ENCODE measurements around the gene ARHGEF28. TPM values are rescaled to one million over a fixed set of nuclear protein-coding genes. Genes with fewer than 3 reads are reported as not detected.

The ARHGEF28 gene
- total and polyA plus RNA-seq, 2 donors (not counting 1 experiment from before 2014, with no cell fraction given) = 2.3 to 34.3 TPM

- H3K27me3 ChIP-seq (ENCODE audit: control insufficient read depth, insufficient read depth, low read length) = no peaks in the 10 kb centered on the region
- no peaks in the 10 kb centered on the region for H4K20me1 ChIP-seq (ENCODE audit: control insufficient read depth, extremely low read depth, insufficient read depth, low read length)
- no peak overlapping the region for H3K9ac ChIP-seq (ENCODE audit: insufficient read depth, low read length)
- no peak overlapping the region for H3K4me3 ChIP-seq (replicated peaks in 1 of 4; ENCODE audit: control extremely low read depth in 1 of 4, insufficient read depth in 1 of 4, low read depth in 3 of 4, low read length in 4 of 4)
- DNase-seq (ENCODE audit: low read depth in 2 of 2) = peak; percentile 31 to 44
- TF ChIP-seq EZH2 (IDR thresholded peaks at IDR 0.05; ENCODE audit: low read length, missing control alignments) (no peak), CTCF (conservative IDR thresholded peaks at IDR 0.05 in 1 of 2, IDR thresholded peaks at IDR 0.05 in 1 of 2; ENCODE audit: low read depth in 1 of 2, low read length in 2 of 2) (no peak)
- H3K4me2 ChIP-seq (ENCODE audit: extremely low read depth, insufficient read depth, low read length) = no peak overlapping the region
- no peaks in the 10 kb centered on the region for H3K9me3 ChIP-seq (ENCODE audit: control insufficient read depth, insufficient read depth, low read depth, low read length)
- no peak overlapping the region for H3K27ac ChIP-seq (ENCODE audit: insufficient read depth, low read length)
- no peak overlapping the region for H2AFZ ChIP-seq (ENCODE audit: low read length)
- H3K79me2 ChIP-seq (ENCODE audit: control insufficient read depth, insufficient read depth, low read length) = no peaks in the 10 kb centered on the region
- no peaks in the 10 kb centered on the region for H3K4me1 ChIP-seq (ENCODE audit: control insufficient read depth, extremely low read depth, insufficient read depth, low read length)
- H3K36me3 ChIP-seq (ENCODE audit: control insufficient read depth, insufficient read depth, low read length) = no peaks in the 10 kb centered on the region
Observed at GRCh38 chr5:73853091-73853490, 227.1 kb downstream of the ARHGEF28 start.

GRCh38 chr5:73856997-73857396 lies 231.0 kb downstream of the ARHGEF28 start:
- Histone ChIP-seq H4K20me1 (ENCODE audit: control insufficient read depth, extremely low read depth, insufficient read depth, low read length) (no peaks in the 10 kb centered on the region), H2AFZ (ENCODE audit: low read length) (peak overlapping the region; percentile 45), H3K4me1 (ENCODE audit: control insufficient read depth, extremely low read depth, insufficient read depth, low read length) (no peaks in the 10 kb centered on the region), H3K27me3 (ENCODE audit: control insufficient read depth, insufficient read depth, low read length) (no peaks in the 10 kb centered on the region), H3K4me2 (ENCODE audit: extremely low read depth, insufficient read depth, low read length) (no peak overlapping the region), H3K9ac (ENCODE audit: insufficient read depth, low read length) (no peak overlapping the region), H3K27ac (ENCODE audit: insufficient read depth, low read length) (no peak overlapping the region), H3K4me3 (replicated peaks in 1 of 4; ENCODE audit: control extremely low read depth in 1 of 4, insufficient read depth in 1 of 4, low read depth in 3 of 4, low read length in 4 of 4) (no peak overlapping the region), H3K36me3 (ENCODE audit: control insufficient read depth, insufficient read depth, low read length) (peaks cover 2% of the 10 kb centered on the region), H3K9me3 (ENCODE audit: control insufficient read depth, insufficient read depth, low read depth, low read length) (no peaks in the 10 kb centered on the region), H3K79me2 (ENCODE audit: control insufficient read depth, insufficient read depth, low read length) (no peaks in the 10 kb centered on the region)
- DNase-seq (ENCODE audit: low read depth in 2 of 2) = no peak
- TF ChIP-seq EZH2 (IDR thresholded peaks at IDR 0.05; ENCODE audit: low read length, missing control alignments) (no peak), CTCF (conservative IDR thresholded peaks at IDR 0.05 in 1 of 2, IDR thresholded peaks at IDR 0.05 in 1 of 2; ENCODE audit: low read depth in 1 of 2, low read length in 2 of 2) (no peak)

- DNase-seq (ENCODE audit: low read depth in 2 of 2) = no peak
- H3K4me1 ChIP-seq (ENCODE audit: control insufficient read depth, extremely low read depth, insufficient read depth, low read length) = no peaks in the 10 kb centered on the region
- H3K27ac ChIP-seq (ENCODE audit: insufficient read depth, low read length) = no peak overlapping the region
- H4K20me1 ChIP-seq (ENCODE audit: control insufficient read depth, extremely low read depth, insufficient read depth, low read length) = no peaks in the 10 kb centered on the region
- no peak overlapping the region for H3K4me2 ChIP-seq (ENCODE audit: extremely low read depth, insufficient read depth, low read length)
- no peak overlapping the region for H2AFZ ChIP-seq (ENCODE audit: low read length)
- peaks cover 2% of the 10 kb centered on the region for H3K36me3 ChIP-seq (ENCODE audit: control insufficient read depth, insufficient read depth, low read length)
- no peaks in the 10 kb centered on the region for H3K27me3 ChIP-seq (ENCODE audit: control insufficient read depth, insufficient read depth, low read length)
- no peak overlapping the region for H3K4me3 ChIP-seq (replicated peaks in 1 of 4; ENCODE audit: control extremely low read depth in 1 of 4, insufficient read depth in 1 of 4, low read depth in 3 of 4, low read length in 4 of 4)
- H3K9ac ChIP-seq (ENCODE audit: insufficient read depth, low read length) = no peak overlapping the region
- H3K79me2 ChIP-seq (ENCODE audit: control insufficient read depth, insufficient read depth, low read length) = no peaks in the 10 kb centered on the region
- TF ChIP-seq CTCF (conservative IDR thresholded peaks at IDR 0.05 in 1 of 2, IDR thresholded peaks at IDR 0.05 in 1 of 2; ENCODE audit: low read depth in 1 of 2, low read length in 2 of 2) (no peak), EZH2 (IDR thresholded peaks at IDR 0.05; ENCODE audit: low read length, missing control alignments) (no peak)
- no peaks in the 10 kb centered on the region for H3K9me3 ChIP-seq (ENCODE audit: control insufficient read depth, insufficient read depth, low read depth, low read length)
Observed at GRCh38 chr5:73857446-73857845, 231.4 kb downstream of the ARHGEF28 start.

Measured in fibroblast of lung (primary cell).